OCI-LY7 (cell line): Measurements from ENCODE around the gene SLC16A3.

Source experiments
- CTCF ChIP-seq: fragments of 200-600 bp; sonication (generic); conservative IDR thresholded peaks from 2 replicates; pipeline ENCODE4 v1.5.1; 2014; ENCODE audit warnings: mild to moderate bottlenecking, antibody characterized with exemption, low read length, moderate library complexity, mixed read lengths
- EZH2phosphoT487 ChIP-seq: fragments of 200-600 bp; sonication (generic); IDR thresholded peaks from 2 replicates; pipeline ENCODE4 v1.6.1; 2018; ENCODE audit warnings: low read depth, borderline replicate concordance, mild to moderate bottlenecking, mixed run types, antibody characterized with exemption, low read length, moderate library complexity, mixed read lengths

DNA sequence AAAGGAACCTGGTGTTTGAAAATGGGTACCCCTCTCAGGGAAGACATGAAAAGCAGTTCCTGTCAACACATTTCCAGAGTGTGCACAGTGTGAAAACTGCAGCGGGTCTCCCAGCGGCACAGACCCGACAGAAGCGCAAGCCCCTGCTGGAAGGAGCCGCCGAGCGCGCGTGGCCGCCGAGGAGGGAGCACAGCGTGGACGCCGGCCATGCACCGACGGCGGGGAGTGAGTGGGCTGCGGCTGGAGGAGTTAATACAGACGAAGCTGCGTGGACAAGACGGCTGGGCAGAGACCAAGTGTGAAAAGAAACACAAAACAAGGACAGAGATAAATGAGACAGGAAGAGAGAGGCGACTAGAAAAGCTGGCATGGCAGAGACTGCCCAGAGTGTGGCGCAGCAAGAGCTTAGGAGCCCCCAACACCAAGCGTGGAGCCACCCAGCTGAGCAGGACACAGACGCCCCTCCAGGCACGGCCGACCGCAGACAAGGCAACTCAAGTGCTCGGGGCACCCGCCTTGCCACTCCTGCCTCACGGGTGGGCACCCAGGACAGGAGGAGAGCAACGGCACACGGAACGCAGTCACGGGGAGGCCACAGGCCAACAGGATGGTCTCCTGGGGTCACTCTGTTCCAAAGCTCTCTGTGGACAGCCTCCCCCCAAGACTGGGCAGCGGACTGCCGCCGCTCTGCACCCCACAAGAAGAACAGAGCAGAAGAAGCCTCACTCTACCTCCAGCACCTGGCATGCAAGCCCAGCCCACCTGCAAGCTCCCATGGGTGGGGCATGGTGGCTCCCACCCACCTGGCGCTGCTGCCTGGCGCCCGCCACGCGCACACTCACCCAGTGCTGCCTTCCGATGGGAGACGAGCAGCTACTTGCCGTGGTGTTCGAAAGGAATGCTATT, 16.5 kb downstream of the SLC16A3 start:
- TF ChIP-seq CTCF (no peak), EZH2phosphoT487 (no peak)
